GOT3 (cell line): ENCODE measurements around the gene RAPGEF3.

ENCODE experiments used
- DNase-seq: peaks from one replicate; lab custom pipeline; 2025; ENCODE audit warnings: mixed read lengths; lab: John Stamatoyannopoulos, UW

RAPGEF3 gene

DNA sequence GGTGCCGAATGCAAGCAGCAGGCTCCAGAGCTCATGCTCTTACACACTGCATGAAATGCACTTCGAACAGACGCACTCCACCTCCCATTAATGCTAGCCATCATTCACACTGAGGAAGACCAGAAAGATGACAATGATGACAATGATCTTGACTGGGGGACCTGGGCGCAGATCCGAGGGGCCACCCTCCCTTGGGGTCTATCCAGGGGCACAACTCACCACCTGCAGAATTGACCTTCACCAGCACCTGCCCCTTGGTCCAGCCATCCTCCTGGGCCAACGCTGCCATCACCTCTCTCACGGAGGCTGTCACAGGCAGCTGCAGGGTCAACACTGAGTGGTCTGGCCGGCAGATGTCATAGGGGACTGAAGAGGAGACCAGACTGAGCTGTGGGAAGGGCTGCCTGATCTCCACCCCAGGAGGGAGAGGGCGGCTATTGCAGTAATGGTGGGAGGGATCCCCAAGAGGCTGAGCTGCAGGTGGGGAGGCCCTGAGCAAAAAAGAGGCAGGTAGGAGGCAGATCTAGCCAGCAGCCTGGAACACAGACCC is 15.3 kb downstream of the RAPGEF3 start:
- no peak for DNase-seq

DNA sequence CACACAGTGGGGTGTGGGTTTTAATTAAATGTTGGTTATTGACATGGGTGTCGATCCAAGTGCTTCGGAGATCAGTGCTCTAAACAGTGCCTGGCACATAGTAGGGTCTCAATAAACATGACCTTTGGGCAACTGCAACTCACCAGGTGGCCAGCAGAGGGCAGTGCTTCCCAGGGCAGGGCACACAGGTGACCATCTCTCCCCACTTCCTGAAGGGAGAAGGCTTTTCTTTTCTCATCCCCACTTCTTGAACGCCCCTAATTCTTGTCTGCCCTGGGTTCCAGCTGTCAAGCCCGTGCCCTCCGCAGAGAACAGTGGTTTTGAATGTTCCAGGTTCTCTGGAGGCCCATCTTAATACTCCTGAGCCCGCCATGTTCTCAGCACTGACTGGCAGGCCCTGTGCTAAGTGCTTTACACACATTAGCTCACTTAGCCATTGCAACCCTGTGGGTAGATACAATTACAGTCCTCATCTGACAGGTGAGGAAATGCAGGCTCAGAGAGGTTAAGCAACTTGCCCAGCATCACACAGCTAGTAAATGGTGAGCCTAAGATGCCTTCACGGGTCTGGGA is 16.3 kb downstream of the RAPGEF3 start:
- DNase-seq, result no peak

DNA sequence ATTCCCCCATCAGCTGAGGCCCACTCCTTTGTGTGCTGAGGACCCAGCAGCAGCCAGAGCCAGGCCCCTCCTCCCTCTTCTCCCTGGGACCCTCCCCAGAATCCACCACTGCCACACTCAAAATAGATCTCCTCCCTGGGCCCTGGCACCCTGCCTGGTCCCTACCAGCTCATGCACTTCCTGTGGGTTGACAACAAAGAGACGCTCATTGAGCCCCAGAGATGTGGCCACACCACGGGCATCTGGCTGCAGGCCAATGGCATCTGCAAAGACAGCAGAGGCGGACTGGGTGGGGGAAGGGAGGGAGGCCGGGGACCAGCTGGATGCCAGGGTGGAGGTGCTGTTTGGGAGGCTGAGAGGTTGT is 17.4 kb downstream of the RAPGEF3 start:
- no peak for DNase-seq

DNA sequence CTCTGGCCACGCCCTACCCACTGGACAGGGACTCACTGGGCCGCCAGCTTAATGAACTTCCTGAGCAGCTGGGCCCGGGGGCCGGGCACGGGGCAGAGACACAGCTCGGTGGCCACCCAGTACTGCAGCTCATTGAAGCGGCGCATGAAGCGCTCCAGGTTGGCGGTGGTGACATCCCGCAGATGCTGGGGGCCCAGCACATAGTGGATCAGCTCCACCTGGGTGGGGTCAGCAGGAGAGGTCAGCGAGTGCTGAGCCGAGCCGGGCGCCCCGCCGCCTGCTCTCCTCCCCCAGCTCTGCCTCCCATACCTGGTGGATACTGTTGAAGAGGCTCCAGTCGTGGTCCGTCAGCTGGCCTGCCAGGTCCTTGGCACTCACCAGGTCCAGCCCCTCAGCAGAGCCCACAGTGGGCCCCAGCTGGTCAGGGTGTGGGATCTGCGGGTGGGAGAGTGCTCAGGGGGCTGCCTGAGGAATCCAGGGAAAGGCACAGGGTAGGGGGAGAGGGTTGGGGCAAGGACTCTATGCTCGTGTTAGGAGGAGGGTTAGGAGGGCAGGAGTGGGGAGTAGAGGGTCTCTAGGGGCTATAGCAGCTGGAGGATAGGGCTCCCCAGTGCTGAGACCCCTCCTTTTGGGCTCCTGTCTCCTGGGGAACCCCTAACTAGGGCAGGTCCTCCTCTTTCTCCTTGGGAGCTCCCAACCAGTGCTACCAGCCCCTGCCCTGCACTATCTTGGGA is 17.9 kb downstream of the RAPGEF3 start:
- no peak for DNase-seq

DNA sequence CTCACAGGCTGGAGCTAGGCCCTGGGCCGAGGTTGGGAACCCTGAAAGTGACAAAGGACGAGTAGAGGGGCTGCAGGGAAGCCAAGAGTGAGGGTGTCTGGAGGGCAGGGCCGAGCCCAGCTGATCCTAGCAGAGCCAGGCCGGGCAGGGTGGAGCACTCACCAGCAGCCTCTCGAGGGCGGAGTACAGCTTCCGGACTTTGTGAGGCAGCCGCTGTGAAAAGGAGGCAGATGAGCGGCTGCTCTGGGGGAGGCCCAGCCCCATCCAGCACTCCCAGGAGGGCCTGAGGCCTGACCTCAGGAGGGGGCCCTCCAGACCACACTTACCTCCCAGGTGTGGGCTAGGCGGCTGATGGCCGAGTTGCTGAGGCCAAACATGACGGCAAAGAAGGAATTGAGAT is 18.7 kb downstream of the RAPGEF3 start:
- no peak for DNase-seq

DNA sequence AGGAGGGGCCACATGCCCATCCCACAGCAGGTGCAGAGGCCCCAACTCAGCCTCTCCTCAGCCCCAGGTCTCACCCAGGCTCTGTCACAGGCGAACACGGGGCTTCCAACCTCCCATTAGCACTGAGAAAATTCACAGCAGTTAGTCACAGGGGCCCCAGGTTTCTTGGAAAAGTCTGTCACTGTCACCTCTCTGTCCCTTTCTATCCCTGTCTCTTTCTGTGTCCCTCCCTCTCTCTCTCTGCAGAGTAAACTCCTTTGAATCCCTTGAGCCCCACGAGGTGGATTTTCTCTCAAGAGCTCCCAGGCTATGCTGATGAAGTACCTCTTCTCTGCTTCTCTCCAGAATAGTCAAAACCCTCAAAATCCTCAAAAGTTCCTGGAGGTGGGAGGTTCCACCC is 19.4 kb downstream of the RAPGEF3 start:
- DNase-seq, result no peak

DNA sequence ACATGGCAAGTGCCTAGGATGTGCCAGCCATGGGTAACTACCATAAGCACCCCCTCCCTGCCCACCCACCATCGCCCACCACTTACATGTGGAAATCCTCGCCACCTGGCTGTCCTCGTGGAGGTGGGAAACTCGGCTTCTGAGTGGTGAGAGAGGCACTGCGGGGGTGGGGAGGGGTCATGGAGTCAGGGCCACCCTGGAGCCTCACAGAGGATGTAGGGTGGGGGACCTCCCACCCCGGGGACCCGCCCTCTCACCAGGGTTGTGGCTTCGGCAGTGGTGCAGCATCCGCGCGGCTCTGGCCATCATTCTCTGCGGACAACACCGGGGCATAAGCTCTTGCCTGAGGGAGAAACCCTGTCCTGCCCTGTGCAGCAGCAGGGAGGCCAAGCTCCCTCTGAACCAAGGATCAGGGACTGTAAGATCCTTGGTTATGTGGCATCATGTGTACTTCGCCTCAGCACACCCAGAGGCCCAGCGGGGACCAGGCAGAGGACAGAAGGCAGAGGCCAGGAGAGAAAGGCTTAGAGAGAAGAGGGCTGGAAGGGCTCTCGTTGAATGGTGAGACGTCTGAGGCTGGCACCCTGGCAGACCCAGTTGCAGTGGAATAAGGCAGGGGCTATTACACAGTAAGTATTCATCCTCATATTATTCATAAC is 20.6 kb downstream of the RAPGEF3 start:
- no peak for DNase-seq

DNA sequence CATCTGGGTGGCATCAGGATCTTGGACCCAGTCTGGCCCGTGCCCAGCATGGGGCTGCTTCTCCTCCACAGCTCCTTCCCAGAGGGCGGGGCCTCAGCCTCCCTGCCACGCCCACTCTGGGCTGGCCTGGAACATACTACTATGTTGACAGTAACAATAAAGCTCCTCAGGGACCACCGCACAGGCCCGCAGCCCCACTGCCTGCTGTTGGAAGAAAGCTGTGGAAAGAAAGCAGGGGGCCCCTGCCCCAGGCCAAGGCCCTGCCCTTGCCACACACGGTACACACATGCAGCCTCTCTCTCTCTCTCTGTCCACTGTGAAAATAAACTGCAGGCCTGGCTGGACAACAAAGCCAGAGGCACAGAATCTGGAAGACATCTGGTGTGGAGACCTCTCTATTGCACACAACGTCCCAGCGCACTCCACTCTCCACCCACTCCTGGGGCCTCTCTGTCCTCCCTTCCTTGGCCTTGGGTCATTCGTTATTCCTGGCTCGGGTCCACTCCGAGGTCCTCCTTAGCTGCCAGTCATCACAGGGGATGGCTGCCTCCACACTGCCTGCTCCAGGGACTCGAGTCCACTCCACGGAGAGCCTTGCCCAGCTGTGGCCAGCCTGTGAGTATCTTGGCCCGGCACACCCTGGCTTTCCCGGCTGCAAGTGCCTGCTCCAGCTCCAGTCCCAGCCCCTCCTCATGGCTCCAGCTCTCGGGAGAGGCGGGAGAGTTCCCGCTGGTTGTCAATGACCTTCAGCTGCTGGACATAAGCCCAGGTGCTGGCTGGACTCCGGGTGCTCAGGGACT is 21.6 kb downstream of the RAPGEF3 start:
- no peak for DNase-seq

DNA sequence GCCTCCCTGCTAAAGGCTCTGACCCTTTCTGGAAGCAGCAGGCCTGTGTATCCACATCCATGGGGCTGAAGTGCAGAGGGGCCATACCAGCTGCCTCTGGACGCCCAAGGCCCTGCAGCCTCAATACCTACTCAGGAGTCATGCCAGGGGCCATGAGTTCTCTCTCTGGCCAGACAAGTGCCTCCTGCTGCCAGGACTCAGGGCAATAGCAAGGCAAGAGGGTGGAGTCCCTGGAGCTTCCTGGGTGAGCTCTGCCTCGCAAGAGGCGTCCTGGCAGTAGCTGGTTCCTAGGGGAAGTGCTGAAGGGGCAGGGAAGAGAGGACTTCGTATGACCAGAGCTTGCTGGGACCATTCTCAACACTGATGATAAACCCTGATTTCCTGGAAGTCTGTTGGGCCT is 22.5 kb downstream of the RAPGEF3 start:
- DNase-seq, result no peak

DNA sequence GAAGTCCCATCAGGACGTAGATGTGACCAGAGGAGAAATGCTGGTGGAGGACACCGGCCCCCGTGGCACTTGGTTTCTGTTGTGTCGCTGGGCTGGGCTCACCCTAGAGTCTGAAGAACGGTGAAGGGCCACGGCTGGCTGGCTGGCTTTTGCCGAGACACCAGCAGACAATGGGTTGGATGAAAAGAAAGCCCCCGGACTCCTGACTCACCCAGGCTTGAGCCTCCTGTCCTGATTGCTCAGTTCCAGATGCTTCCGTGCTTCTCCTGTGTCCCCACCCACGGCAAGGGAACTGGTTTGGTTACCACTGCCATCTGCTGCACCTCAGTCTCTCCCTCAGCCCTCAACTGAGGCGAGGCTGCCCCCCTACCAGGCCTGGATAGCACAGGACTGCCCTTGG is 23.0 kb downstream of the RAPGEF3 start:
- no peak for DNase-seq

DNA sequence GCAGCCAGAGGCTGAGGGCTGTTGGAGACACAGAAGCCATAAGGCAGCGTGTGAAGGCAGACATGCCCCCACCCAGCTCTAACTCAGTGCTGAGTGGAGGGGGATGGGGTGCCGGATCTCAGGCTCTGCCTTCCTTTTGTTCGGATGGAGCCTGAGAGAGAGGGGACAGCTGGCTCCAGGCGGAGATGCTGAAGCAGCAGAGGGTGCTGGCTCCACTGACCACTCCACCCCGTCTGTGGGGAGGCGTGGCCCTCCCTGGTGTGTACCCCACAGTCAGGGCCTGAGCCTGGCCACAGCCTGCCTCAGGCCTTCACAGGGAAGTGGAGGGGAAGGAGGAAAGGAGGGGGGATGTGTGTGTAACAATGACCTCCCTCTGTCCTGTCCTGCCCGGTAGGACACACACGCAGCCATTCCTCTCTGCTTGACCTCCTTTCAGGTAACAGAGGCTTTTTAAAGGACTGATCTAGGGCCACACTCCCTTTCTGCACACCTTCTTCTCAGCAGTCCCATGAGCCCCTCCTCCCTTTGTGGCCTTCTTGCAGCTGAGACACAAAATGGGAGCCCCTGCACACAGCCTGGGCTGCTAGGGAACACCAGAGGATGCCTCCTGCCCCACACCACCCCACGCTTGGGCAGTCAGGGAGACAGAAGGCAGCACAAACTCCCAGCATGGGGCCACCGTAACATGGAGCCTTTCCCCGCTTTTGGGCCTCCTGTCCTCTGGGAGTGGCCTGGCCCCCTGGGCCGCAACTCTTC is 23.8 kb downstream of the RAPGEF3 start:
- DNase-seq, result no peak

DNA sequence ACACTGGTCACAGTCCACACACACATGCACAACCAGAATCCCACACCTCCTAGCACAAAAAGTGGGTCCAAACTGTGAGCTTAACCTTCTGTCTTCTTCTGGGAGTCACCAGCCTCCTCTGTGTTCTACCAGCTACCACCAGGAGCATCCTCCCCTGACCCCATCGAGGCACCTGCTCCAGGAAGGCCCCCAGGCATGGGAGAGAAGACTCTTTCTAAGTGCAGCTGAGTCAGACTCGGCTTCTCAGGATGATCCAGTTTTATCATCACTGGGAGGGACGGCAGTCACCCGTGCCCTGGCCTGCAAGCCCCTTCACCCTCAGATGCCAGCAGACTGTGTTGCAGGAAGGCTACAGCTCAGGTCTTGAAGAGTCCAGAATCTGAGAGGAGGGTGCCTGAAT is 25.5 kb downstream of the RAPGEF3 start:
- no peak for DNase-seq

DNA sequence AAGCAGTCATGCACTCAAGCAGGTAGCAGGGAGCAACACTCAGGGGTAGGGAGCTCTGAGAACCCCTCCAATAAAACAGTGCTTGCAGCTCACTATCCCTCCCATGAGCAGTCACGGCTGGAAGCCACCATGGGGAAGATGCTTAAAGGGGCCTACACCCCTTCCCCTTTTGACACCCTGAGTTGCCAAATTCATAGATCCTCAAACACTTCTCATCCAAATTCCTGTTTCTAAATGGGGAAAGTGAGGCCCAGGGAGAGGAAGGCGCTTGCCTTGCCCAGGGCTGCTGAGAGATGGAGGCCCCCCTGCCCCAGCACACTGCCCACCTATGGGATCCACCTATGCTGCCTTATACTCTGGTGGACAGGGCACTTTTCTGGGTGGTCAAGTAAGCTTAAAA is 26.2 kb downstream of the RAPGEF3 start:
- no peak for DNase-seq

DNA sequence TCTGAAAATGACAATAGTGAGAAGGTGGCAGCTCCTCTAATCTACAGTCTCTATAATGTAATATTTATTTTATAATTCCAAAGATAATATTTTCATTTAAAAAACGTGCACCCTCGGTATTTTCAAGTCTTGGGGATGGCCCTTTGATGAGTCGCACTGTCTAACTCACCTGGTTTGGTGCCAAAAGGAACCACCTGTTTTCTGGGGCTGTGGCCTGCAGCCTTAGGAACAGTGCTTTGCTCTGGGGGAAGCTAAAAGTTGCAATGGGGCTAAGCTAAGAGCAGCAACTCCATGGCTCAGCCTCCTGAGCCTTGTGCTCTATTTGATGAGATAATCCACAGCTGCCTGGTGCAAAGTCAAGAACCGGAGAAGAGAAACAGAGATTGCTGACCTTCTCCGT is 27.0 kb downstream of the RAPGEF3 start:
- no peak for DNase-seq

DNA sequence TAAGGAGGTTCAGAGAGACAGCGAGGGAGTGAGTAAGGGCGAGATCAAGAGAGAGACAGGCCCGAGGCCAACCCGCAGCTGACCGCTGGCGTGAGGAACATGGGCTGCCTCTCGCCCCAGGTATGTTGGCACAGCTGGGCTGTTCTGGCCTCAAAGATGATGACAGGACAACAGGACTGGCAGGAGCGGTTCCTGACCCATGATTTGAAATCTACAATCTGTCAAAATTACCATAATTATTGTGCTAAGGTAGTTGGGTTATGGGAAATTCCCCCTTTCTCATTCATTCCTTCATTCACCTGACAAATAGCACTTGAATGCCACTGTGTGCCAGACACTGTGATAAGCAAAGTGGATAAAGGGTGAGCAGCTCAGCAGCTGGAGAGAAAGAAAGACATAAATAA is 28.3 kb downstream of the RAPGEF3 start:
- DNase-seq, result no peak

DNA sequence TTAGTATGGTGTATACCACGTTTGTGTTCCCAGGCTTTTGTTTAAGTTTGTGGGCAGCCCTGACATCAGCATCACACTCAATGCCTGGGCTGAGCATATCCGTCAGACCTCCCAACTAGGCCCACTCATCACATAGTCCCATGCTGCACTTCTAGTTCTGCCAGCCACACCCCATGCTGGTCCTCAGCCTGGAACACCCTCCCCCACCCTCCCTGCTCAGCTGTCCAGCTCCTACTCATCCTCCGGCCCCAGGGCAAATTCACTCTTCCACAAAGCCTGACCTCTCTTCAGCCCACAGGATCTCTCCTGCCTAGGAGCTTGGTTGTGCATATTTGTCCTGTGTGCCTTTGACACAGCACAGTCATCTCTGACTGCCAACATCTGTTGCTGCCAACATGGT is 29.4 kb downstream of the RAPGEF3 start:
- no peak for DNase-seq

DNA sequence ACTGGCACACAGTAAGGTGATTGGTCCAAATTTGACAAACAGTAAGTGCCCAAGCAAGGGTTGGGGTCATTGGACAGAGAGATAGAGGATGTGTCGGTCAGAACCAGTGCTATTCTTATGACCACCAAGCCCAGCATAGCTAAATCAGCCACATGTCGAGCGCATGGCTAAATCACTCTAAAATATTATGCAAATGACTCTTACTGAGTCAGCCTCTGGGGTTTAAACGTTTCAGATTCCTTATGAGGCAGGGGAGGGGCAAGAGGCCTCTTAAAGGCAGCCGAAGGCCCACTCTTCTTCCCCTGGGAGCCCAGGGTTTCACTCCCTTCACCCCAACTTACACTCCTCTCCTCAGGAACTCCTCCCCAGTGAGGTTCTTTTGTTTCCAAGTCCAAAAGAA is 32.8 kb downstream of the RAPGEF3 start:
- no peak for DNase-seq

DNA sequence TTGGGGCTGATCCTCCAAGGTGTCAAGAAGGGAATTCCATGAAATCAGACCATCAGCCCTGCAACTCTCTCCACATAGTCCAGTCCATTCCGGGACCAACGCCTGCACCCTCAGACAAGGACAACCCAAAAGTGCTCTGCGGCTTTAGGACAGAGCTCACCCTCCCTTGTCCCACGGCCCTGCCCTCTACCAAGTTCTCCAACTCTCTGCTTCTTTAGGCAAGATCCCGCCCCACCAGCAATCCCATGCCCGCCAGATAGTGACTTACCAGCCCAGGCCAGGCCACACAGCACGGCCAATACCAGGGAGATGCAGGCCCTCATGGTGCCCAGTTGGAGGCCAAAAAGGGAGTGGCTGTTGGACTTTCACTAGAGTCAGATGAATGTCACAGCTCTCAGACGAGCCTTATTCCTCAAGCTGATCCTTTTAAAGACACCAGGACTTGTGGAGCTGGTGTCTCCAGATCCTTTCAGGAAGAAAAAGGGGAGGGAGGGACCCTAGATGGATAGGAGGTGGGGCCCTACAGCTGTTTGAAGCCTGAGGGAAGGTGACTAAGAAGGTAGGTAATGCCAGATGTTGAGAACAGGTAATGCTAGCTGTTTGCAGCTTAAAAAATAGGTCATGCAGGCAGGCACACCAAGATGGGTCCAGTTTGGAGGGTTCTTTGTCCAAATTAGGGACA is 33.4 kb downstream of the RAPGEF3 start, which contains the start of gene ENDOU:
ENDOU (minus strand) TSS at position 400 of the 682 bp plus-strand sequence; CDS start at position 323, 77 bp downstream.
- no peak for DNase-seq

DNA sequence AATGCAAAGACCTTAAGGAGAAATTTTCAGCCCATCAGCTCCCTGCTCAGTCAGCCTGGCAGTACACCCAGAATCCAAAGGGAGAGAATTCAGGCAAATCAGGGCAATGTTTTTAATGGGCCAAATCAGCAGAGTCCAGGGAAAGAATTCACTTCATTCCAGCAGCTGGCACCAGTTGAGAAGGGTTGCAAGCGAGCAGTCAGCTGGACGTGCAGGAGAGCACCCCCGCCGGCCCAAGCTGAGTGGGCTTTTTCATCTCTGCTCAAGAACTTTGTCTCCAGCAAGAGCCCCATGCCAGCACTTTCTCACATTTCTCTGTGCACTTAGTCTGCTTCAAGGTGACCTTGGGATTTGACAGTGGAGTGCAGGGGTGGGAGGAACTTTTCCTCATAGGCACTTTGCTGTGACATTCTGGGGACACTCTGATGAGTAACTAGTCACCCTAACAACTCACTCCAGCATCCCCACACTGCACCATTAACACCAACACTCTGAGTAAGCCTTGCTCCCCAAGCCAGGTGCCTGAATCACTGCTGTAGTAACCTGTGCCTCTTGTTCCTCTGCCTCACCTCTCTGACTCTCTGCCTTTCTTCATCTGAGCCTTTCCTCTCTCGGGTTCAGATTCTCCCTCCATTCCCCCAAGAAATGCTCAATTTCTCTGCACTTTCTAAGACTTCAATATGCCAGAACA is 35.6 kb downstream of the RAPGEF3 start:
- no peak for DNase-seq

DNA sequence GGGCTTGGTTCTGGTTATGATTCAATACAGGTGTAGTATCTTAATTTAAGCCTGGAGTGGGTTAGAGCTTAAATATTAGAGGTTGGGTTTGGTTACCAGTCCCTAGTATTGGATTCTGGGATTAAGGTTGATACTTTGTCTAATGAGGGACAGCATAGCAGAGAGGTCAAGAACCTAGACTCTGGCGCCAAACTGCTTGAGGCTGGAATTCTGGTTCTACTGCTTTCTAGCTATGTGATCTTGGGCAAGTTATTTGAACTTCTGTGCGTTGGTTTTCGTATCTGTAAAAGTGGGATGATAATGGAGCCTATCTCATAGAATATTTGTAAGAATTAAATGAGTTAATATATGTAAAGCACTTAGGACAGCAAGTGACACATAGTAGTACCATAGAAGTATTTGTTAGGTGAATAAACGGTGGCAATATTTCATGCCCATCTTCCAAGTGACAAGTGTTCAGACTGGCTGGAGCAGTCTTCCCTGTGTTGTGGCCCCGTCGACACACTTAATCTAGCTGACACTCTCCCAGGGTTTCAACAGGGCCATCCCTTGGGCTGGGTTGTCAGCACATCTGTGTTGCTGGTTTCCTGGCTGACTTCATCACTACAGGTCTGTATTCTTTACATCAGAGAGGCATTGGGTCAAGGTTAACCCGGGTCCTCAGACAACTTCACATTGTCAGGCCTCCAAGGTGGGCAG is 36.4 kb downstream of the RAPGEF3 start:
- DNase-seq, result no peak
